Muscle layer of duodenum (tissue), 2 donors: Measurements from ENCODE around the gene ACOXL.

Source experiments
- H3K27ac ChIP-seq: one replicate; pipeline ENCODE4 v1.7.0; 2013; ENCODE audit warnings: mild to moderate bottlenecking, low read length
- H3K27me3 ChIP-seq: one replicate; pipeline ENCODE4 v1.7.0; 2013; ENCODE audit warnings: low read depth, mild to moderate bottlenecking, control low read depth, low read length
- H3K36me3 ChIP-seq, 2 donors: one replicate each; pipeline ENCODE4 v1.7.0; 2013; ENCODE audit warnings: low read length in 2 of 2, control low read depth in 1 of 2, mild to moderate bottlenecking in 1 of 2; ENCODE audit not compliant: insufficient read depth in 2 of 2, control insufficient read depth in 1 of 2
- H3K4me1 ChIP-seq, 2 donors: one replicate each; pipeline ENCODE4 v1.7.0; 2013; ENCODE audit warnings: low read length in 2 of 2, mild to moderate bottlenecking in 2 of 2, control low read depth in 1 of 2, moderate library complexity in 1 of 2; ENCODE audit not compliant: insufficient read depth in 2 of 2, control insufficient read depth in 1 of 2
- H3K4me3 ChIP-seq, 2 donors: one replicate each; pipeline ENCODE4 v1.7.0; 2013; ENCODE audit warnings: low read length in 2 of 2, low read depth in 1 of 2, mild to moderate bottlenecking in 1 of 2
- H3K9me3 ChIP-seq, 2 donors: one replicate each; pipeline ENCODE4 v1.7.0; 2013; ENCODE audit warnings: low read length in 2 of 2, control low read depth in 1 of 2, mild to moderate bottlenecking in 1 of 2; ENCODE audit not compliant: control insufficient read depth in 1 of 2
- donor health status: healthy.

The ACOXL gene

GRCh38 chr2:110816404-110817365, 84.3 kb downstream of the ACOXL start:
- H3K4me1 ChIP-seq, result no peaks in the 10 kb centered on the region
- no peaks in the 10 kb centered on the region for H3K9me3 ChIP-seq
- H3K36me3 ChIP-seq, result no peaks in the 10 kb centered on the region
- no peaks in the 10 kb centered on the region for H3K27me3 ChIP-seq
- H3K4me3 ChIP-seq, result no peak overlapping the region
- H3K27ac ChIP-seq, result no peak overlapping the region

- Histone ChIP-seq H3K4me1 (no peaks in the 10 kb centered on the region), H3K9me3 (peaks cover 0 to 2% of the 10 kb centered on the region in 2 donors), H3K4me3 (no peak overlapping the region), H3K27me3 (no peaks in the 10 kb centered on the region), H3K36me3 (no peaks in the 10 kb centered on the region), H3K27ac (no peak overlapping the region)
These were observed 86.6 kb downstream of the ACOXL start for GRCh38 chr2:110818767-110819481.

GRCh38 chr2:110819711-110820110, 87.3 kb downstream of the ACOXL start:
- H3K4me3 ChIP-seq, result no peak overlapping the region
- no peaks in the 10 kb centered on the region for H3K27me3 ChIP-seq
- no peak overlapping the region for H3K27ac ChIP-seq
- peaks cover 3 to 4% of the 10 kb centered on the region in 2 donors for H3K9me3 ChIP-seq
- H3K36me3 ChIP-seq, result no peaks in the 10 kb centered on the region
- H3K4me1 ChIP-seq, result no peaks in the 10 kb centered on the region

- H3K27ac ChIP-seq, result no peak overlapping the region
- no peaks in the 10 kb centered on the region for H3K27me3 ChIP-seq
- H3K4me3 ChIP-seq, result no peak overlapping the region
- H3K36me3 ChIP-seq, result no peaks in the 10 kb centered on the region
- H3K9me3 ChIP-seq, result peaks cover 6 to 7% of the 10 kb centered on the region in 2 donors
- H3K4me1 ChIP-seq, result no peaks in the 10 kb centered on the region
These were observed 87.8 kb downstream of the ACOXL start for GRCh38 chr2:110820128-110820527.

- Histone ChIP-seq H3K27me3 (no peaks in the 10 kb centered on the region), H3K9me3 (peaks cover 6 to 7% of the 10 kb centered on the region in 2 donors), H3K4me3 (no peak overlapping the region), H3K27ac (no peak overlapping the region), H3K36me3 (no peaks in the 10 kb centered on the region), H3K4me1 (no peaks in the 10 kb centered on the region)
These were observed 90.8 kb downstream of the ACOXL start for GRCh38 chr2:110823165-110823564.

- no peak overlapping the region for H3K27ac ChIP-seq
- no peak overlapping the region for H3K4me3 ChIP-seq
- no peaks in the 10 kb centered on the region for H3K36me3 ChIP-seq
- no peaks in the 10 kb centered on the region for H3K27me3 ChIP-seq
- no peaks in the 10 kb centered on the region for H3K4me1 ChIP-seq
- peaks cover 6 to 7% of the 10 kb centered on the region in 2 donors for H3K9me3 ChIP-seq
These were observed 95.1 kb downstream of the ACOXL start for GRCh38 chr2:110827511-110827910.

- peaks cover 5 to 7% of the 10 kb centered on the region in 2 donors for H3K9me3 ChIP-seq
- no peak overlapping the region for H3K4me3 ChIP-seq
- H3K27me3 ChIP-seq, result no peaks in the 10 kb centered on the region
- no peaks in the 10 kb centered on the region for H3K4me1 ChIP-seq
- H3K27ac ChIP-seq, result no peak overlapping the region
- H3K36me3 ChIP-seq, result no peaks in the 10 kb centered on the region
These were observed 96.0 kb downstream of the ACOXL start for GRCh38 chr2:110828330-110828729.

GRCh38 chr2:110829413-110830146, 97.2 kb downstream of the ACOXL start:
- Histone ChIP-seq H3K36me3 (no peaks in the 10 kb centered on the region), H3K27ac (no peak overlapping the region), H3K9me3 (peaks cover 3 to 4% of the 10 kb centered on the region in 2 donors)

GRCh38 chr2:110832740-110833139, 100.4 kb downstream of the ACOXL start:
- H3K4me3 ChIP-seq, result no peak overlapping the region
- no peaks in the 10 kb centered on the region for H3K4me1 ChIP-seq
- H3K9me3 ChIP-seq, result no peaks in the 10 kb centered on the region
- H3K36me3 ChIP-seq, result no peaks in the 10 kb centered on the region
- no peak overlapping the region for H3K27ac ChIP-seq
- H3K27me3 ChIP-seq, result no peaks in the 10 kb centered on the region

More at GRCh38 chr2:110829413-110830146, 97.2 kb downstream of the ACOXL start:
- Histone ChIP-seq H3K27me3 (no peaks in the 10 kb centered on the region), H3K4me3 (no peak overlapping the region), H3K4me1 (no peaks in the 10 kb centered on the region)

- H3K36me3 ChIP-seq, result no peaks in the 10 kb centered on the region
- no peaks in the 10 kb centered on the region for H3K27me3 ChIP-seq
These were observed 101.9 kb downstream of the ACOXL start for GRCh38 chr2:110834134-110834827.

More at GRCh38 chr2:110834134-110834827, 101.9 kb downstream of the ACOXL start:
- H3K9me3 ChIP-seq, result no peaks in the 10 kb centered on the region
- H3K4me3 ChIP-seq, result no peak overlapping the region
- no peaks in the 10 kb centered on the region for H3K4me1 ChIP-seq
- no peak overlapping the region for H3K27ac ChIP-seq
